ENCODE results near the gene ABCB6.

The ABCB6 gene

DNA sequence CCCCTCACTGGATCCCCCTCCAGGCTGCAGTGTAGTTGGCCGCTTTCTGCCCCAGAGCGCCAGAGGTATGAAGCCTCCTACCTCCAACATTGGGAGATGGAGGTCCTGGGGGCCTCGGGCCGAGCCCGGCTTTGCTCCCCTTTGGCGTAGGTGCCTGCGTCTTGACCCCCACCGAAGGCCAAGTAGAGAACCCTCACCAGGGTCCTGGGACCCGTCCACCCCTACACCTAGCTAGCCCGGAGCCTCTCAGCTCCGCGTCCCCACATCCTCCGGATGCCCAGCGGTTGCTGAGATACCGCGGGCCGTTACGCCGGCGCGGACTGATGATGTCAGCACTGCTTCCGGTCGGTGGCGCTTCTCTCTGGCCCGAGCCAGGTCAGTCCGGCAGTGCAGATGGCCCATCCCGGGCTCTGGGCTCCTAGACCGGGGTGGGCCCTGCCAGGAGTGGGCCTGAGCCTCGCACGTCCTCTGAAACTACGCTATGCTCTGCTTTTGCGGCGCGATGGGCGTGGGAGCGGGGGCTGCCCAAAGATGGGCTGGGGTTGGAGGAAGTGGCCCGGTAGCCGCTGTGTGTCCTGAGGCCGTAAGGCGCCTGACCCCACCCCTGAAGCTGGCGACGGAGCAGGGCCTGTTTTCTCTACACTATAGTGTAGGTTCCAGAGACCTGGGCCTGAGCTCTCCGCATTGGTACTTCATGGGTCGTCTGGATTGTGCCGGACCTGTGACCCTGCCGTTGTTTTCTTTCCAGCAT, 26.6 kb upstream of the ABCB6 start, which contains the start of the genes GLB1L and STK16:
TSS of gene GLB1L (minus strand) at position 297 of the 751 bp plus-strand sequence. CDS start 1,871 bp downstream, outside the sequence.
TSS of gene STK16 (plus strand) at position 332 of the 751 bp plus-strand sequence. CDS start 521 bp downstream, outside the sequence.
- peak; percentile 84 to 88 for DNase-seq (ENCODE audit: low read depth in 2 of 2)

DNA sequence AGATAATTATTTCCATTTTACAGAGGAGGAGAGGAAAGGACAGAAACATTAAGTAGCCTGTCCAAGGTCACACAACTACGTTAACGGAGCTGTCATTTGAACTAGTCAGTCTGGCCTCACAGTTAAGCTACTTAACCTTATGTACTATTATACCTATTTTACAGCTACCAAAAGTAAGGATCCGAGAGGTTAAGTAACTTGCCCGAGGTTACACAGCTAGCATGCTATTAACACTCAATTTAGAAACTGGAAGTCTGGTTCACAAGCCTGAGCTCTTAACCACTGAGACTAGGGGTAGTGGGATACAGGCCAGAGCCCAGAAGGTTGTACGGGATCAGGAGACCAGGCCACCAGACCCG, 26.0 kb upstream of the ABCB6 start:
- no peak for DNase-seq (ENCODE audit: low read depth in 2 of 2)

DNA sequence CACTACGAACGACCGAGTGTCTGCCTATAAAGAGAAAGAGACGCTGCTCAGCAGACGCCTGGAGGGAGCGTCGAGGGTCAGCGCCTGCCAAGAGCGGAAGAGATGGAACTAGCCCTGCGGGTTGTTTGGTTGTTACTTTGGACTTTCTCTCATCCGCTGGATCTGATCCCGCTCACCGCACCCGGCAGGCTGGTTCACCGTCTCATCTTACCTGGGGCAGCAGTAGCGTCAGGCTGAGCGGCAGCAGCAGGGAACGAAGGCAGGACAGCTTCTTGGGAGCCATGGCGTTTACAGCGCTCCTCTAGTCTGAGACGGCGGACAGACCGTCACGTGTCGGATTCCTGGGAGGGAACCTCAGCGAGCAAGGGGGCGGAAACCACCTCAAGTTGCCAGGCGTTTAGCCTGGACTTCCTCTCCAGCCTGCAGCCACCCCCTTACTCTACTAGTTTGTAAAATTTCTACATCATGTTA, 24.6 kb upstream of the ABCB6 start:
- no peak for DNase-seq (ENCODE audit: low read depth in 2 of 2)

DNA sequence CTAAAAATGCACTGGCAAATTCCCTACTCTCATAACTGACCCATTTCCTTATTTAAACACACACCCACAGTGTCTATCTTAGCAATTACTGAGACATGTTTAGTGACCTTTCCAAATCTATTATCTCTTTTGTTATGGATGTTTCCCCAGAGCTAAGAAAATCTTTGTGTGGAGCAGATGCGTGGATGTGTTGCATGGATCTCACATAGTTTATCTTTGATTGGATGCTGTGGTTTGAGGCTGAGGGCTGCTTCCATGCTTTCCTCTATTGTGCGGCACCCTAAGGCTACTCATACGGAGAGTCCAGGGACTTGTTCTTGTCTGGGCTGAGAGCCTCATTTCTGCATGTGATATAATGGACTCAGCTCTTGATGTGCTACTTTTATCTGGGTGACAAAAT, 15.6 kb upstream of the ABCB6 start:
- DNase-seq (ENCODE audit: low read depth in 2 of 2), result no peak

DNA sequence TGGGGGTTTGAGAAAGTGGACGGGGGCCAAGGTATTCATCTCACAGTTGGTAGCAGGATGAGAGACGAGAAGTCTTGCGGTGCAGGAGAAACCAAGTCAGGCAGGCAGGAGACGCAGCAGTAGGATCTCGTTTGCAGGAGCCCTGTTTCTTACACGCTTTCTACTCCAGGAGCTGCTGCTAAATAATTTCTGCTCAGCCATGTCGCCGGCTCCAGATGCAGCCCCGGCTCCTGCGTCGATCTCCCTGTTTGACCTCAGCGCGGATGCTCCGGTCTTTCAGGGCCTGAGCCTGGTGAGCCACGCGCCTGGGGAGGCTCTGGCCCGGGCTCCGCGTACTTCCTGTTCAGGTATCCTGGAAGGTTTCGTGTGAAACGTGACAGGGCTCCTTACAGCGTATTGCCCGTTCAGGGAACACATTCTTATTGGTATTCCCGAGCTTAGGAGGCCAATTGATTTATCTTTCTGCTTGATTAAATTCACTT, 11.3 kb upstream of the ABCB6 start:
- peak in 1 of 2 experiments; percentile 64 for DNase-seq (ENCODE audit: low read depth in 2 of 2)

DNA sequence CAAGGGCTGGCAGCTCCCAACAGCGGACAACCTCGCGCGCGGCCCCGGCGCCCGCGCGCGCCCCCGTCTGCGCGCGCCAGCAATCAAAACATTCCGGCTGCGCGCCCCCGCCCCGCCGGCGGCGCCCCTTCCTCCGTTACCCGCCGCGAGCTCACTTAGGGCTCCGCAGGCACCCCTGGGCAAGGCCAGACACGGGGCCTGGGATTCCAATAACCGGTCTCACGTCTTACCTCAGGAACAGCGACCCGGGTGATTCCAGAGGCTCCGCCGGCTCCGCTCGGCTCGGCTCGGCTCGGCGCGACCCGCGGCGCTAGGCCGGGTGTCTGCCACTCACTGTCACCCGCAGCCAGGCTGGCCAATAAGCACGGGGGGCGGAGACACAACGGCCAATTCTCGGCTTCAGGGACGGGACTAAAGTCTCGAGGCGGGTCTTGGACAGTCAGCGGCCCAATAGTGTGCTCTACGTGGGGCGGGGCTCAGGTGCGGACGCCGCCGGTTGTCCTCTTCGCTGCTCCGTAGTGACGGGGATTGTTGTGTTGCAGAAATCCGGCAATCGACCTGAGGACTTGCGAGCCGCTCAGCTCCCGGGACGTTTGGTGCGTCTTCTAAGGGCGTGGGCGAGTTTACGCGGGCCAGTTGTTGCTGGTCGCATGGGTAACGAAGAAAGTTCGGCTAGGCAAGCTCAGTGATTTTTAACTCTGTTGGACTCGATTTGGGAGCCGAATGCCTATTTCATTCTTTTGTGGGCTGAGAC, 10.7 kb upstream of the ABCB6 start, which contains the start of the genes ANKZF1 and ATG9A:
TSS of gene ANKZF1 (plus strand) at position 502 of the 754 bp plus-strand sequence. CDS start 452 bp downstream, outside the sequence.
TSS of gene ATG9A (minus strand) at position 332 of the 754 bp plus-strand sequence. CDS start 1,612 bp downstream, outside the sequence.
- peak; percentile 95 to 98 for DNase-seq (ENCODE audit: low read depth in 2 of 2)

DNA sequence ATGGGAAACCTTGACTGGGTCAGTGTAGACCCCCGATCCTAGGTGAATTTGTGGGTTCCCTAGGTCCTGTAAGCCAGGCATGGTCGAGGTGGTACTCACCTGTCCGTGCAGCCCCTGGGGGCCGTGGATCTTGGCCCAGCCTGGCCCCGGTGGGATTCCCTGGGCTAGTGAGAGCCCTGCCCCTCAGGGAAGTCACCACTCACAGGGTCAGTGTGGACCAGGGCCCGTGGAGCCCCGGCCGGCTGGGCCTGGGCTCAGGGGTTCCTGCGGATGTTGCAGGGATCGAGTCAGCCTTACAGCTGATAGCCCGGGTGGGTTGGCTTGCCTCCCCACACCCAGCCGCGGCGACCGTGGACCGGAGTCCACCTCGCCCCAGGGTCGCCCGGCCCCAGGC, 10.2 kb upstream of the ABCB6 start:
- no peak for DNase-seq (ENCODE audit: low read depth in 2 of 2)

DNA sequence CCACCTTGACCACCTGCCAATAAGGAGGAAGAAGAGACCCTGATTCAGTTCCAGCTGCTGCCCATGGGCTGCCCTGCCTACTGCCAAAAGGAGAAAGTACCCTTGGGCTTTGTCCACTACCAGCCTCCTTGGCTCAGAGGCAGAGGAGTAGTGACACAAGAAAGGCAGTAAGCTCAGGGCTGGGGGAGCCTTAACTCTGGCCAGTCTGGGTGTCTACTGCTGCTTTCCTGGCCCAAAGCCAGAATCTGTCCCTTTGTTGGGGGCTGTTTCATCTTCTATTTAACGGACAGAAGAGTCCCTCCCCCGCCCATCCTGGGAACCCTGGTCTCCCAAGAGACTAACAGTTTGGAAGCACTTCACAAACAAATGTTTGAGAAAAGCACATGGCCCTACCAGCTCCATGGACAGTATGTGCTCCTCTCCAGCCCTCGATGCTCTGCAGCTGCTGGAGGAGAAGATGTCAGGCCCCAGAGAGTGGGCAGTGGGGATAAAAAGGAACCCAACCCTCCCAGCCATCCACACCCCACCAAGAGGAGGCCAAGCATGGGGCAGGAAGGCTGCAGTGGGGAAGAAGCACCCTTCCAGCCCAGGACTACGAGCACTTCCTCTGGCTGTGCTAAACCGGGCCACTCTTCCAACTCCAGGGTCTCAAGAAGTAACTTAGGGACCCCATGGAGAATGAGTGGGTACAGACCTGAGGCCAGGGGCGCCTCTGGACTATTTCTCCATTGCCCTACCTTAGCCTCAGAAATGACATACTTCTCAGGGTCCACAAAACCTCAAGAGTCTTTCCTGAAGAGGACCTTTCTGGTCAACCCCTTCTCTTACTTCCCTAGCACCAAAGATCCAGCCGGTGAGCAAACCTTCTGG, 9.5 kb upstream of the ABCB6 start:
- no peak for DNase-seq (ENCODE audit: low read depth in 2 of 2)

DNA sequence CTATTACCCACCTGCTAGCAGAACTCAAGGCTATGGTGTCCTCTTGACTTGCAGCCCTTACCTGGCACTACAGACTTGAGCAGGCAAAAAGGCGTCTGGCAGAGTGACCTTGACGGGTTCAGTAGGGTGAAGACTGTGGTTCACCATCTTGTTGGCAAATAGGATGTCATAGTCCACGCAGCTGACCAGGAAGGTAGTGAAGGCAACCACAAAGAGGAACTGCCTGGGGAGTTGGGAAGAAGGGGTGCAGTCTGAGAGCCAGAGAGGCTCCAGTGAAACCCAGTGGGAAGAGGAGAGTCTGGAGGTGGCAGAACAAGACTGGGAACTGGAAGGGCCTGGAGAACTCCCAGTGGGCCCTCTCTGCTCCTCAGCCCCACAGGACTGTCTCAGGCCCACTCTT, 6.6 kb upstream of the ABCB6 start:
- DNase-seq (ENCODE audit: low read depth in 2 of 2), result no peak

DNA sequence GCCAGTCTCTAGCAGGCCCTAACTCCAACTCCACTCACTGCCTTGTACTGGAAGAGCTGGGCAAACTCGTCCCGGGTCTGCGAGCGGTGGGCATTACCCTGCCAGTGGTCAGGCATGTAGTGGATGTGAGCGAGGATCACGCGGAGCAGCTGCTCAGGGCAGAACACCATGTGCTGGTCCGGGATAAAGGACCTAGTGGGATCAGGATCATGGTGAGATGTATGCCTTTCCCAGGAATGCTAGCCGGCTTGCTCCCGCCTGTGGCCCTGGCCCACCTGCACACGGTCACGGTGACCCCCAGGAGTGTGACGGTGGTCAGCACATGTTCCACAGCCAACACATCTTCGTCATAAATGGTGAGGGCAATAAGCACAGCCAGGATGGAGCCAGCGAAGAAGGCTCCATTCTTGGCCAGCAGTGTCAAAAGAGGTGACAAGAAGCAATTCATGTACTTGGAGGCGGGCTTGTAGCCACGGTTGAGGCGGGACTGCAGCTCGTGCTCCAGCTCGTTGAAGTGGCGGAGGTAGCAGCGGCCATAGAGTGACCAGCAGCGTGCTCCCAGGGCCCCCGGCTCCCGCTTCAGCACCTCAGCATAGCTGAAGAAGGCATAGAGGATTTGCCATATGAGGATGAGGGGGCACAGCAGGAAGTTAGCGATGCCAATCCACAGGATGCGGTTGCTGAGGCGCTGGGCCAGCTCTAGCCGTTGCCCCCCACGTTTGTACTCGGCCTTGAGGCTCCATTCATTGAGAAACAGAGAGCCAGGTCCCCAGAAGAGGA, 5.3 kb upstream of the ABCB6 start:
- DNase-seq (ENCODE audit: low read depth in 2 of 2), result no peak

DNA sequence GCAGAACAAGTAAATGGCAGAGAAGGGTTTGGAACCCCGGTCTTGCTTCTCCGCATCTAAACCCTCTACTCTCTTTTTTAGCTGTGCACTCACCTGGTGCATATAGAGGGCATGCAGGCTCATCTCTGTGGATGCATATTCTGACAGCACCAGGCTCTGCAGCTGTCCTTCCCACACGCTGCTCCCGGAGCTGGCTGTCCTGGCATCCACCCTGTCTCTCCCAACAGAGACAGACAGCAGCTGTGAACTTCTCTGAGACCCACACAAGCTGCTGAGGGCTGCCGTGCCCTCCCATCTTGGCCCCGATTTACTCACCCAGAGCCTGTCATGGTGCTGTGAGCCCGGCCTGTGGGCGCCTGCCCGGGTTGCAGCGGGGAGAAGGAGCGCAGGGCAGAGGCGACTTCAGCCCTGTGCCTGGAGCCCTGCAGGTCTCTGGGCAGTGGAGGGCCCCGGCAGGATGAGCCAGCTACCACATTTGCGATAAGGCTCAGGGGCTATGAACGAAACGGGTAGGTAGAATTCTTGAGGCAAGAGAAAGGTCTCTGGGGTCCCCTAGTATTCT, 3.3 kb upstream of the ABCB6 start:
- no peak for DNase-seq (ENCODE audit: low read depth in 2 of 2)

DNA sequence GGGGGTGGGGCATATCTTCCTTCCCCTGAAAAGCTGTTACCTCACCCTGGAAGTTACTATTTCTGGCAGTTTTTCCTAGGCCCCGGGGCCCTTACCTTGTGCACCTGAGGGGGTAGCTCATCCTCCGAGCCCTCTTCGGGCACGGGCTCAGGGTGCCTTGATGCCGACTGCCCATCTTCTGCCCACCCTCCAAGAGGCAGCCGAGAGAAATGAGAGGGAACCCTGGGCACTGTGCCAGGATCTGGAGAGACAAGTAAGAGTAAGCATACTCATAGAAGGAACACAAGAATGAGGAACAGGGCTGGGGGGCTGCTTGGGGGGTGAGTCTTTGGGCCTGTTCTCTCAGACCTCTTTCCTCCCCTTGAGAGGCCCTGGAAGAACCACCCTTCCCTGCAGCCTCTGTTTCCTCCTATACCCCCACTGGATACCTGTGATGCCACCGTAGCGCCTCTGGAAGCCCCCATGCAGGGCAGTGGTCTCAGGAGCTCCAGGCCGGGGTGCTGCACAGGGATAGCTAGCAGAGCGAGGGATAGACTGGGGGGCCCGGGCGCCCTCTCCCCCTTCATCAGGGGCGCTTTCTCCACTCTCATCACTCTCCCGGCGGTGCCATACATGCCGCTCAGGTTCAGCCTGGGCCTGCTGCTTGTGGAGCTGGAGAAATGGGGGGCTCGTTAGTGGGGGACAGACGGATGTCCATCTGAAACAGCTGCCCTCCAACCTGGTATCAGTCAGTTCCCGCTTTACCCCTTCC, 2.1 kb upstream of the ABCB6 start:
- DNase-seq (ENCODE audit: low read depth in 2 of 2), result no peak

DNA sequence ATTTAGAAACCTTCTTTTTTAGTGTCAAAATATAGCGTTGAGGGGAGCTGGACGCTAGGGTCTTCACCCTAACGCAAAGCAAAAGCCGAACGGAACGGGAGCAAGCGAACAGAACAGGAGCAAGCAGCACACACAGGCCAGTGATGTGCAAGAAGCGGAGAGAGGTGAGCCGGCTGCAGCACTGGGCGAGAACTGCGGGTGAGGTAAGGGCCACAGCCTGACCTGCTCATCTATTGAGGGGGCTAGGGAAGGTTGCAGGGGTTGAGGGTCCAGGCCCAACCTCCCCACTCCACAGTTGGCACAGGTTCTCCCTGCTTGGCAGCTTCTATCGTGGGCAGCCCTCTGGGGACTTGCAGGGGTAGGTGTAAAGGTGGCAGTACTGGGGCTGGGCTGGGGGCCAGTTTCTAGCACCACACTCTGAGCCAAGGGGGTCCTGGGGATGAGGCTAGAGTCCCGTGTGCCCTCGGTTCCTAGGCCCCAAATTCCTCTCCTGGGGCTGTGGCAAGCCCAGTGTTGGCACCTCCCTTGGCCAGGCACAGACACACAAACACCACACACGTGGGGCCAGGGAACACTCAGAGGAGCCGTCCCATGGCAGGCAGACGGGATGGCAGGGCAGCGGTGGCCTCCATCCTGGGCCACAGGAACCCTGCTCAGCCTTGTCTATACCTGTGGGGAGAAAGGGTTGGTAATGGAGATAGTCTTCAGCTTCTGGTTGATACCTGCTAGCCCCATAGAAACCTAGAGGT, 1.2 kb upstream of the ABCB6 start:
- DNase-seq (ENCODE audit: low read depth in 2 of 2), result no peak

DNA sequence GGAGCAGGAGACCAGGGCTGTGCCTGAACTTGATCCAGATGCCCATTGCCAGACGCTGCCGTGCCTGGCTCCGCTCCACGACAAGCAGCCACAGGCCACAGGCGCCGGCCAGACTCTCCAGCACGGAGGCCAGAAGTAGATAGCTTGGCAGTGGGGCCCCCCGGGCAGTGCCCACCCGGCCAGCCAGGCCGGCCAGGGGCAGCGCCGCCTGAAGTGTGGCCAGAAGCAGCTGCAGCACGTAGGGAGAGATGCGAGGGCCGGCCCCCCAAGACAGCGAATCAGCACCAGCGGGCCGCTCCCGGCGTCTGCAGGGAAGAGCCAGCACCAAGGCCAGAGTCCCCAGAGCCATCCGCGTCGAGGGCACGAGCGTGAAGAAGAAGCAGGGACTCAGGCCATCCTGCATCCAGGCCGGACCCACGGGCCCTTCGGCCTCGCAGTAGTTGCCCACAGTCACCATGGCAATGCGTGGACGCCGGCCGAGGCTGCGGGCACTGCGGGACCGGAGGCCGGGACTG, 484 bp downstream of the ABCB6 start:
- DNase-seq (ENCODE audit: low read depth in 2 of 2), result peak in 1 of 2 experiments; percentile 29

DNA sequence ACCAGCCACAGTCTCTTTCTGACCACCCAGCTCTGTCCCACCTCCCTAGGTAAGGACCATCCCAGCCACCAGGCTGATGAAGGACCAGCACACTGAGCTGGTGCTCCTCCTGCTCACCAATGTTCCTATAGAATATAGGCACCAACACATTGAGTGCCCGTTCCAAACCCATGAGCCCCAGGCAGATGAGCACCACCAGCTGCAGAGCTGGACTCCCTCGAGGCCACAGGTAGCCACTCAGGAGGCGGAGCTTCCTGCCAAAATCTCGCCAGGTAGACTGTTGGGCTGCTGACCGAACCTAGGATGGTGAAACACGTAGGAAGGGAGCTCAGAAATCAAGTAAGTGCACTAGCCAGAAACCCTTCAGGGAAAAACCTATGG, 2.2 kb downstream of the ABCB6 start:
- DNase-seq (ENCODE audit: low read depth in 2 of 2), result no peak

DNA sequence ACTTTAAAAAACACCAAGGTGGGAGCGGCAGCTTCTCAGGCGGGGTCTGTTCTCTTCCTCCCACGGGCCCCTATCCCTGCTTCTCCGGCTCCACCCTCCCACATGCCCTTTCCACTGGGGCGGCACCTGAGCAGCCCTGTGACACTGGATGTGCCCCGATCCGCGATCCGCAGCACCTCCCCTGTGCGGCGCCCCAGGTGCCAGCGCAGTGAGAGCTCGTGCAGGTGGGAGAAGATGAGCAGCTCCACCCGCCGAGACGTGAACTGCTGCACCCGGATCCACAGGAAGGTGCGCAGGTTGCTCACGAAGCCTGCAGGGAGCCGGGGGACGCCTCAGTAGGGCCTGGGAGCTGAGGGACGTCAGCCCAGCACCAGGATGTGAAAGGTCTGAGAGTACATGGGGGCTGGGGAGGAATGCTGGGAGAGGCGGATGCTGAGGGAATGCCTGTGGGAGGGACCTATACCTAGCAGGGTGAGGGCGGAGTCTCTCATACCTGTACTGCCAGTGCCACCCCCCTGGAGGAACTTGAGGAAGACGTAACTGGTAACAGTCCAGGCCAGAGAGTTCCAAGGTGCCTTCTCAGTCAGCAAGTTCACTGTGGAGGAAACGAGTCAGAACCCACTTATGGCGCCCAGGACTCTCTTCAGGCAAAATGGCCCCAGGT, 2.8 kb downstream of the ABCB6 start:
- DNase-seq (ENCODE audit: low read depth in 2 of 2), result no peak

DNA sequence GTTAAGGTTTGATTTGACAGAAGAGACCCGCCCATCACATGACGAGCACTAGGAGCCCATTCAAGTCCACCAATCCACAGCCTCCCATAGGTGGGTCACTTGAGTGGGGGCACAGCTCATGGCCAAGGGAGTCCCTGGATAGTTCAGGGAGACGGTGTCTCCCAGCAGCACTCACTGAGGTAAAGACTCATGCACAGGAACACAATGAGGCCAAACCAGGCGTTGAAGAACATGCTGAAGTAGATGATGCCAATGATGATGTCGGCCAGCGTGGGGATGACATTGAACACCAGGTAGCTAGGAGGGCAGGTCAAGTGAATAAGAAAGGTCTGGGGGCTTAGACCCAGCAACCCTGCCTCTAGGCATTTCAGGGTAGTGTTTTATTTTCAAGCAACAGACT, 4.0 kb downstream of the ABCB6 start:
- DNase-seq (ENCODE audit: low read depth in 2 of 2), result no peak

DNA sequence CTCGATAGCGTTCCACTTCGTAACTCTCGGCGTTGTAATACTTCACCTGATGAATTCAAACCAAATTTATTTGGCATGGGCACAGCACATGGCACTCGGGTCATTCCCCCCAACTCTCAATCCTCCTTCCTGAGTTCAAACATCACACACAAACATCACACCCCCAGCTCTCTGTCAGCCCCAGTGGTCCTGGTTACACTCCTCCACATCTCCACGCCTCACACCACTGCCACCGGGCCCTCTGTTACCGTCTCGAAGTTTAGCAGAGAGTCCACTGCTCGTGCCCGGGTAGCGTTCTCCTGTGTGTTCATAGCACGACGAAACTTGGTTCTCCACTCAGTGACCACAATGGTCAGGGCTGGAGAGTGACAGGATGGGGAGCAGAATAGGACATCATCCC, 4.6 kb downstream of the ABCB6 start:
- DNase-seq (ENCODE audit: low read depth in 2 of 2), result no peak

All from stimulated activated CD4-positive, alpha-beta T cell treated with anti-CD3 and anti-CD28 coated beads, Interleukin-12 subunit alpha, Interleukin-12 subunit beta, amount 100 ng/mL, for 24 hours (primary cell).